NCI-H1436 (cell line): ENCODE results near the gene LCOR.

Experiments used
- DNase-seq: peaks from one replicate; lab custom pipeline; 2025; lab: John Stamatoyannopoulos, UW

LCOR gene

GRCh38 chr10:96987842-96988175, 155.7 kb downstream of the LCOR start:
- DNase-seq = no peak

GRCh38 chr10:96988426-96988825, 156.3 kb downstream of the LCOR start:
- no peak for DNase-seq

- no peak for DNase-seq
These were observed 159.3 kb downstream of the LCOR start for GRCh38 chr10:96991313-96991841.

GRCh38 chr10:96992721-96993120, 160.6 kb downstream of the LCOR start:
- no peak for DNase-seq

- DNase-seq = no peak
These were observed 163.8 kb downstream of the LCOR start for GRCh38 chr10:96995851-96996250.

- DNase-seq = no peak
These were observed 164.3 kb downstream of the LCOR start for GRCh38 chr10:96996275-96996965.

- no peak for DNase-seq
These were observed 166.3 kb downstream of the LCOR start for GRCh38 chr10:96998329-96998888.

- DNase-seq = no peak
These were observed 167.2 kb downstream of the LCOR start for GRCh38 chr10:96999337-96999736.

GRCh38 chr10:96999987-97000386, 167.9 kb downstream of the LCOR start:
- DNase-seq = no peak

GRCh38 chr10:97000487-97001182, 168.5 kb downstream of the LCOR start:
- no peak for DNase-seq

- DNase-seq = no peak
These were observed 169.3 kb downstream of the LCOR start for GRCh38 chr10:97001183-97001991.

GRCh38 chr10:97002670-97003069, 170.6 kb downstream of the LCOR start:
- no peak for DNase-seq

- DNase-seq = no peak
These were observed 171.2 kb downstream of the LCOR start for GRCh38 chr10:97003151-97003803.

GRCh38 chr10:97003804-97004201, 171.7 kb downstream of the LCOR start:
- DNase-seq = no peak

GRCh38 chr10:97004591-97004990, 172.5 kb downstream of the LCOR start:
- no peak for DNase-seq

GRCh38 chr10:97005349-97005748, 173.3 kb downstream of the LCOR start:
- DNase-seq = no peak

GRCh38 chr10:97006364-97006763, 174.3 kb downstream of the LCOR start:
- no peak for DNase-seq

- DNase-seq = no peak
These were observed 175.3 kb downstream of the LCOR start for GRCh38 chr10:97007417-97007816.

GRCh38 chr10:97010695-97011206, 178.7 kb downstream of the LCOR start:
- DNase-seq = no peak

- no peak for DNase-seq
These were observed 179.3 kb downstream of the LCOR start for GRCh38 chr10:97011397-97011796.

- DNase-seq = no peak
These were observed 180.4 kb downstream of the LCOR start for GRCh38 chr10:97012470-97012869.

GRCh38 chr10:97013568-97013967, 181.5 kb downstream of the LCOR start:
- DNase-seq = no peak
